NCI-H1048 (cell line): ENCODE results near the gene SMPD3.

Experiments
- DNase-seq: peaks from one replicate; lab custom pipeline; 2025; lab: John Stamatoyannopoulos, UW

SMPD3 gene

GRCh38 chr16:68380676-68381362 lies 67.5 kb downstream of the SMPD3 start:
- no peak for DNase-seq

GRCh38 chr16:68380348-68380670 lies 68.0 kb downstream of the SMPD3 start:
- no peak for DNase-seq

DNA sequence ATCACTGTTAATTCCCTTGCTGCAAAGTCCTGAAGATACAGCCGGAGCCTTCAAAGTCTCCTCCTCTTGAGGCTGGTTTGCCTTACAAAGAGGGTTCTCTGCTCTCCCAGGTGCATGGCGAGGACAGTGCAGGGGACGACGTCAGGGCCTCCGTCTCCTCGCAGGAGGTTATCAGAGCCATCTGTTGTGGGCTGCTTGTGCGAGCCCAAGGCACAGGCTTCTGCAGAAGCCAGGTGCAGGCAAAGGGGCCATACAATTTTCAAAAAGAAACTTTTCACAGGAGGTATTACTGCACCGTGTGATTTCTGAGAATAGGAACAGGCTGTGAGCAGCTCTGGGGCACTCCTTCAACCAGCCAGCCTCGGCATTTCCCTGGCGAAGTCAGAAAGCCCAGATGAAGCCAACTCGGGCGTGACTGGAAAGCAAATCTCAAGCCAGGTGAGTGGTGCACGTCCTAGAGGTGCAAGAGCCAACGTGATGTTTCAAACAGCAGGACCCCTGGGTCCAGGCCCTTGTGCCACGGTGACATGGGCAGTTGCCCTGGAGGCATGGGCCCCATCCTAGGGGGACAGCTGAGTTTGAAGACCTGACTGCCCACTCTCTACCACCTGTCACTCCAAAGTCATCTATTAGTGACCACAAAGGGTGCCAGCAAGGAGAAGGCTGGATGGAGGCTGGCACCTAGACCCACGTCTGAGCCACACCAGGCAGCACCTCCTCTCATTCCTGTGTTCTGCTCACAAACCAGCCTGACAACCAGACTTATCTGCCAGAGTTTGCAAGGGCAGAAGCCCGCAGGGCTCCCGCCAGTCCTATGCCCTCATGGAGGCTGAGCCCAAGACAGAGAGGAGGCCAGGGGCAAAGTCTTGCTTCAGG lies 68.6 kb downstream of the SMPD3 start:
- no peak for DNase-seq

GRCh38 chr16:68378436-68379415 lies 69.6 kb downstream of the SMPD3 start:
- no peak for DNase-seq

DNA sequence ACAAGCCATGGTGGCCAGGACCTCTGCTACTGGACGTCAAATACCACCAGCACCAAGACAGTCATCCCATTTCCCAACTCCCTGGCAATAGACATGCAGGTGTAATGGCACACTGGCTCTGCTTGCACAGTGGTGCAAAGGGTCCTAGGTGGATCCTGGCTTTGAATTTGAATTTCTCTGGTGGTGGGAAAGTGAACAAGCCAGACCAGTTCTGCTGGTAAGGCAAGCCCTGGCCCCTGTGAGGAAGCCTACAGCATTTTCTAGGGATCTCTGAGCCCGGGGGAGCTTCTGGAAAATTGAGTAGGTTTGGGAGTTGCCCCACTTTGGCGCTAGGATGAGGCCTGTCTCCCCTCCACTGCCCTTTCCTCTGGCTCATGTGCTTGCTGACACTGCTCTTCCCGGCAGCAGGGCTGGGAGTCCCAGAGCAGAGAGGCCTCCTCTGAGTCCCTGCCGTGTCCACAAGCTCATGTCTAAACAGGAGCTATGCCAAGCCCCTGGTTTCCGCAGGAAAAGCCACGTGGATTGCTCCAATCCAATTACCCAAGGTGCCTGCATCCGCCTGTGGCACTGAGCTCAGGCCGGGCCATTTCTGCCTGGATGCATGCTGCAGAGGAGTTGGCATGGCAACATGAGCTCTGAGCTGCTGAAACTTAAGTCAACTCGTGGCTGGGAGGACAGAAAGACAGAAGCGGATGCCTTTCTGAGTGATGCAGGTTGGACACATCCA lies 70.5 kb downstream of the SMPD3 start:
- DNase-seq, result no peak

GRCh38 chr16:68377221-68377620 lies 71.1 kb downstream of the SMPD3 start:
- DNase-seq, result no peak

DNA sequence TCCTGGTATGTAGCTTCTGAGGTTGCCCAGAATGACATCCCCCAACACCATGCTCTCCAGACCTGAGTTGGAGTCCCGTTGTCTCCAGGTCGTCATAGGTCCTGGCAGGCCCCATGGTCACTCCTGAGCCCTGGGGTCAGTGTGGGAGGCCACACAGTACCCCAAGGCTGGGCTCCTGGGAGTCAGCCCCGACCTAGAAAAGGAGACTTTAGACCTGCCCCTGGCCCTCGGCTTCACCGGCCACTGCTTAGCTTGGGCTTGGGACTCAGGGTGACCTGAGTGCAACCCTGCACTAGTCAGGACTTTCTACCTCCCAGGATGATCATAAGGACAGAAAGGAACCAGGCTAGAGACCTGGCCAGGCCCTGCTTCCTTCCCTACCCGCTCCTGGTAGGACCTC lies 71.7 kb downstream of the SMPD3 start:
- no peak for DNase-seq

GRCh38 chr16:68375801-68376536 lies 72.3 kb downstream of the SMPD3 start:
- no peak for DNase-seq

GRCh38 chr16:68374961-68375660 lies 73.2 kb downstream of the SMPD3 start:
- DNase-seq, result no peak

DNA sequence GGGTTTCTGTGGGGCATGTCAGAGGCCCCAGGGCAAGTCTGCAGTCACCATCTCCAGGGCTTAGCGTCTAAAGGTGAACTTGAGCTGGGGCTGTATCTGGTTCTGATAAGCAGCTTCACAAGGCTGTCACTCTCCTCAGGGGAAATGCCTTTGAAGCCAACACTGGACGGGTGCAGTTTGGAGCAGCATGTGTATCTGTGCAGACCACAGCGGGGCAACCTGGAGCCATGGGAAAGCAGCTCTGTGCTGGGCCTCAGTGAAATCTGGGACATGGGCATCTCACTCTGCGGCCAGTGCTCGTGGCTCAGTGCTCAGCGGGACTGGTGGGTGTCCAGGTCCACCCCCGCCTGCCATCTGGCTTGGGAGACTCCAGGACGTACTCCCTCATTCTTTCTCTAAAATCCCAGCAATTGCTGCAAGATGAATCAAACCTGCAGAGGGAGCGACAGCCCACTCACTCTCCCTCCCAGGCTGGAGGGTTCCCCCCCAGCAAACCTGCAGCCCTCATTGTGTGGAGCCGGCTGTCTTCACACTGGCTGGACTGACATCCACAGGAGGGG lies 74.0 kb downstream of the SMPD3 start:
- DNase-seq, result no peak

GRCh38 chr16:68373528-68374245 lies 74.6 kb downstream of the SMPD3 start:
- DNase-seq, result no peak

DNA sequence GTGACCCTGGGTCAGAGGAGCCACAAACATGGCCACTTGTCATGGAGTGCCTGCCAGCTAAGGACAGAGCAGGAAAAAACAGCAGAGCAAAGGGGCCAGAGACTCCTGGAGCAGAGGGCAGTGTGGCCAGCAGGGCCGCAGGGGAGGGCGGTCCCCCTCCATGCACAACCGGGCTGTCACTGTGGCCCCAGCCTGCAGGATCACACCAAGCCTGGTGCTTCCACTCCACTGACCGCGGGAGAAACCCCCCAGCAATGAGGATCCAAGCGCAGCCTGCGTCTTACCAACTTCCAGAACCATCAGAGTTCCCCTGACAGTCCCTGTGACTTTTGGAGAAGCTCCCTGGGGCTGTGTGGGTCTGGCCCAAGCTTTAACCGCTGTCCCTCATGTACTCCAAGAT lies 75.5 kb downstream of the SMPD3 start:
- DNase-seq, result no peak

DNA sequence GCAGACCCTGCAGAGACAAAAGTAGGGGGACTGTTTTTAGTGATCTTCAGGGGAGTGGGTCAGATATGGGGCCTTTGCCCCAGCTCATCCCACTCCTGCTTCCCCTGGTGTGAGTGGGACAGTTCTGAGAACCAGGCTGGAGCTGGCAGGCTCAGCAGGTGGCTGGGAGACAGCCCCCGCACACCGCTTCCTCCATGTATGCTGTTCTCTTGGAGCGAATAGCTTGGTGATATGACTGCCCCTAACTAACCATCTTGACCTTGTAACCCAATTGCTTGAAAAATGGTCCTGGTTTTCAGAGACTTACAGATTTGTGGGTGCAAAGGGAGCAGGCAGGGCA lies 76.0 kb downstream of the SMPD3 start:
- no peak for DNase-seq

DNA sequence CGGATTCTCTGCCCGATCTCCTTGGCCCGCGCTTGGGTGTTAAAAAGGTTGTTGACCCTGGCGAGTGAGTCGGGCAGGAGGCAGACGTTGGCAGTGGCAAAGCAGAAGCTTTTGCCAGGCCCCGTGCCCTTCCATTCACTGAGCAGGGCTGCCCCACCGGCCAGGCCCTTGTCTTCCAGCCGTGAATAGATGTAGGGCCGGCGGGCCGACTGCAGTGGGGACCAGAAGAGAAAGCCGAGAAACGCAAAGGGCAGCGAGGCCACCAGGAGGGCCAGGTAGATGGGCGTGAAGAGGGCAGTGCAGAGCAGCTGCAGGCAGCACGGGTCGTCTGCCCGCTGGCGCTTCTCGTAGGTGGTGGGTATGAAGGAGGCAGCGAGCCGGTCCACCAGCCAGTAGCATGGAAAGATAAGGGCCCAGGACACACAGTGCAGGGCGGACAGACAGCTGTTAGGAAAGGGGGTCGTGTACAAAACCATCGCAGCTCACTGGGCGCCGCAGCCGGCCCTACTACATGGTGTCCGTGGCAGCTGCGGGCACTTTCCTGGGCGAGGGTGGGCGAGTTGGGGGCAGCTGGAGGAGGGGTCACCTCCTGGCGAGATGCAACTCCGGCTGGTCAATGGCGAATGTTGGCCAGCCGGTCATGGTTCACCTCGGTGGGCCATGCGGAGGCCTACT lies 76.5 kb downstream of the SMPD3 start:
- DNase-seq, result no peak

GRCh38 chr16:68371276-68371651 lies 77.0 kb downstream of the SMPD3 start:
- no peak for DNase-seq

DNA sequence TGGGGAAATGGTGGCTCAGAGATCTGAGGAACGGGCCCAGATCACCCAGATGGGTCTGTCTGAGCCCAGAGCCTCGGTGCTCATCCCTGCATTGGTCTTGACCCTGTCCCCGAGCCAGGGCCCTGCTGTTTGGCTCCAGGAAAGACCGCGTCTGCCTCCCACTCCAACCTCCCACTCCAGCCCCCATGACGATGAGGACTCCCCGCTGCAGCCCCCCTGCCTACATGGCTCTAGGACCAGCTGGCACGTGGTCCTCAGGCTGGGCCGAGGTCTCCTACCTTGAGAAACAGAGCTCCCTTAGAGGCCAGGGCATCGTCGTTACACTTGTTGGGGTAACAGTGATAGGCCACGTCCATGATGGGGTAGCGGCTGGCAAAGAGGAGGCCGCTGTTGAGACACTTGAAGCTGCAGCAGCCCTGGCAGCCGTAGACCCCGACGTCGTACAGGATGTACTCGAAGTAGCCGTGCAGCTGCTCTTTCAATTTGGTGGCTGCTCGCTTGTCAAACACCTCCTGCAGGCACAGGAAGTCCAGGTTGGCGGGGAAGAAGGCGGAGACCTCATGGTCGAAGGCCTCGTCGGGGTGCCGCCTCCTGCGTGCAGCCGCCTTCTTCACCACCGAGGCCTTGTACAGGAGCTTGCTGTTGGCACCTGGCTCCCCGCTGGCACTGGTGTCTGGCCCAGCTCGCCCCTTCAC lies 77.6 kb downstream of the SMPD3 start:
- DNase-seq, result no peak

DNA sequence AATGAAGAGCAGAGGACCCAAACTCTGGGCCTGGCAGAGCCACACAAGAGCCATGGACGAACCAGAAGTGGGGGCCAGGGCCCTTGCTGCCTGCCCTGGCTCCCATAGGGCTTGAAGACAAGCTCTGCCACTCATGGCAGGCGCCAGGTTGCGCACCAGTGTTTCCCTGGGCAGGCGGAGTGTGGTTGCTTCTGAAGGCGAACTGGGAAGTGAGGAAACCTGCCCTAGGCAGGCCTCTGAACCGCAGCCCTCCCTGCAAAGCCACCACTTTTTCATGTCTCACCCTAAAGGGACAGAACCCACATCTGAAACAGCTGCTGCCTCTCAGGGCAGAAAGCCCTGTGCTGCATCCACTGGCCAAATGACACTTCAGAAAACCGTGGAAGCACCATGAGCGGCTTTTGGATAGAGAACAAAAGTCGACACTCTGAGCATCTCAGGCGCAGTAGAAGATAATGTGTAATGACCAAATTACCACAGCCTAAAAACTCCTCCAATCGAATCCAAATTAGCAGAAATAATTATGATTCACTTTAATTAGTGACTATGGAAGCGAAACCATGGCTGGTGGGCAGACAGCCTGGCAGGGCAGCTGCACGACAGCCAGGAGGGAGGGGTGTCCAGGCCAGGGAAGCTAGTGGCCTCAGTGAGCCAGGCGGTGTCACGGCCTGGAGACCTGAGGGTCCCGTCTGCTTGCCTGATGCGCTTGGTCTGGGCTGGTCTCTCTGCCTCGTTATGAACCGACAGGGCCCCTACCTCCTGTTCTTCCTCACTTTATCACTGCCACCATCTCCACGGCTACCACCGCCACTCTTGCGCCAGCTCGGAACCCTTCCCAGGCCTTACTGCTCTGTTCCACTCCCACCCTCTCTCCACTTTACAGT lies 78.4 kb downstream of the SMPD3 start:
- no peak for DNase-seq
